GM12892 (cell line): Measurements from ENCODE around the gene ATP1B2.

ENCODE experiments used
- POLR2A ChIP-seq: IDR thresholded peaks from 2 replicates; pipeline ENCODE4 v1.6.1; 2011; ENCODE audit warnings: low read depth, low read length, control low read depth
- TAF1 ChIP-seq: IDR thresholded peaks from 2 replicates; pipeline ENCODE4 v1.6.1; 2011; ENCODE audit warnings: low read depth, mild to moderate bottlenecking, control low read depth, low read length, borderline replicate concordance

DNA sequence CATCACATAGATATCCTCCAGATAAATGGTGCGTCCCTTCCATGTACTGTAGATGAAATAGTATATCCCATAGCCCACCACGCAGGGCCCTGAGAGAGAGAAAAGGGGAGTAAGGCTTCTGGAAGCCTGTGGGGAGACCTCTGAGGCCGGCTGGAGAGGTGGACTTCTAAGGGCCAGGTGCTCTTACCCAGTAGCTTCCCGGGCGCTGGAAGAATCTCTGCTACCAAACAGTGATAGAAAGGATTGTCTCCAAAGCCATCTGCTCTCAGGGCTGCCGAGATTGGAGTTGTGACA lies 23.8 kb upstream of the ATP1B2 start:
- TF ChIP-seq TAF1 (no peak), POLR2A (no peak)
